CD4-positive, alpha-beta T cell treated with Interleukin-6 for 4 hours (primary cell): ENCODE data around the gene DIS3.
"Not testable (repeated sequence)": the region's sequence is repeated elsewhere in the genome, so short reads cannot be mapped to it uniquely, and the experiment has no call there.

Source experiments
- DNase-seq: peaks from one replicate; pipeline ENCODE4 v3.0.0-alpha.2; 2020; ENCODE audit warnings: mixed read lengths

The DIS3 gene, protein sequence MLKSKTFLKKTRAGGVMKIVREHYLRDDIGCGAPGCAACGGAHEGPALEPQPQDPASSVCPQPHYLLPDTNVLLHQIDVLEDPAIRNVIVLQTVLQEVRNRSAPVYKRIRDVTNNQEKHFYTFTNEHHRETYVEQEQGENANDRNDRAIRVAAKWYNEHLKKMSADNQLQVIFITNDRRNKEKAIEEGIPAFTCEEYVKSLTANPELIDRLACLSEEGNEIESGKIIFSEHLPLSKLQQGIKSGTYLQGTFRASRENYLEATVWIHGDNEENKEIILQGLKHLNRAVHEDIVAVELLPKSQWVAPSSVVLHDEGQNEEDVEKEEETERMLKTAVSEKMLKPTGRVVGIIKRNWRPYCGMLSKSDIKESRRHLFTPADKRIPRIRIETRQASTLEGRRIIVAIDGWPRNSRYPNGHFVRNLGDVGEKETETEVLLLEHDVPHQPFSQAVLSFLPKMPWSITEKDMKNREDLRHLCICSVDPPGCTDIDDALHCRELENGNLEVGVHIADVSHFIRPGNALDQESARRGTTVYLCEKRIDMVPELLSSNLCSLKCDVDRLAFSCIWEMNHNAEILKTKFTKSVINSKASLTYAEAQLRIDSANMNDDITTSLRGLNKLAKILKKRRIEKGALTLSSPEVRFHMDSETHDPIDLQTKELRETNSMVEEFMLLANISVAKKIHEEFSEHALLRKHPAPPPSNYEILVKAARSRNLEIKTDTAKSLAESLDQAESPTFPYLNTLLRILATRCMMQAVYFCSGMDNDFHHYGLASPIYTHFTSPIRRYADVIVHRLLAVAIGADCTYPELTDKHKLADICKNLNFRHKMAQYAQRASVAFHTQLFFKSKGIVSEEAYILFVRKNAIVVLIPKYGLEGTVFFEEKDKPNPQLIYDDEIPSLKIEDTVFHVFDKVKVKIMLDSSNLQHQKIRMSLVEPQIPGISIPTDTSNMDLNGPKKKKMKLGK

DNA sequence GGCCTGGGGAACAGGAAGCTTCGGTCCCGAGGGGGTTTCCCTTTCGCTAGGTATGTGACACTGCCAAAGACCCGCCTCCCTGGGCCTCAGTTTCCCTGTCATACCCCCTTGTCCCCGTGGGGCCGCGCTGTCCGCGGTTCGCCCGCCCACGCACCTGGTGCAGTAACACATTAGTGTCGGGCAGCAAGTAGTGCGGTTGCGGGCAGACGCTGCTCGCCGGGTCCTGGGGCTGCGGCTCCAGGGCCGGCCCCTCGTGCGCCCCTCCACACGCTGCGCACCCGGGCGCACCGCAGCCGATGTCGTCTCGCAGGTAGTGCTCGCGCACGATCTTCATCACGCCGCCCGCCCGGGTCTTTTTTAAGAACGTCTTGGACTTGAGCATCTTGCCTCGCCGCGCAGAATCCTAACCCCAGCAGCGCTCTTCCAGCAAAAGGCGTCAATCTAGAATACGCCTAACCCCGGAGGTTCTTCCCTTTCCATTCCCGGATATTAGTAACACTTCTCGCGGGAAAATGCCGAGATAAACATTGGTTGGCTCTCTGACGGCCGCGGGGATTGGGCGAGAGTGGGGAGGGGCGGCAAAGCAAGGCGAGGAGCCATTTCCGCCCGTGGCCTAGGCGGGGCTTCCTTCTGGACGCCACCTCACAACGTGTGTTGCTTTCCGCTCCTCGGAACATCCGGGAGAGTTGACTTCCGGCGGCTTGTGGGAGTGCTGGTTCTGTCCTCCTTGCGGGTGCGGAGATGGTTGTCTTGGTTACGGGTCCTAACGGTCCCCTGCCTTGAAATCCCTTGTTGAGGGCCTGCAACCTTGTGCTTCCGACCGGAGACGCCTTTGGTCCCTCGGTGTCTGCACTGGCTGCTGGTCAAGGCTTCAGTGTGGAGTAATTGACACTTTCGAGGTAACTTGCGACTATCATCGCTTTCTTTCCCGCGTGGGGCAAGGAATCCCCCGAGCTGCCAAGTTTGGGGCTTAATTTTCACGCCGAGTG is at the start of gene DIS3, which contains the start of gene PIBF1:
Gene DIS3 (minus strand): TSS at position 450 of the 989 bp plus-strand sequence. CDS start 68 bp downstream, at position 382.
Gene PIBF1 (plus strand): TSS at position 683 of the 989 bp plus-strand sequence. CDS start 1,337 bp downstream, outside the sequence.
- DNase-seq = peak; percentile 94

DNA sequence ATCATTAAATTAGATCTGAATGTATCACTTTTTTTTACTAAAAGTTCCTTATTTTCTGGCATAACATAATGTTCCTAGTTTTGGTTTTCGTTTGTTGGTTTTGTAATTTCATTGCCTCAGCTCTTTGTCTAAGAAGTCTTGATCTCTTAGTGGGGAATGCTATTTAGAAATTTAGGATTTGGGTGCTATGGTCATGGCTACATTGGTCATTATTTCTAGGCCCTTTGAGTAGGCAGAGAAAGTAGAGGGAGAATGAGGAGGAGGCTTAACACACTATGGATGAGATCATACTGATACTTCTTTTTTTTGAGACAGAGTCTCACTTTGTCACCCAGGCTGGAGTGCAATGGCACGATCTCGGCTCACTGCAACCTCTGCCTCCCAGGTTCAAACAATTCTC is 42.0 kb upstream of the DIS3 start:
- DNase-seq = no peak

DNA sequence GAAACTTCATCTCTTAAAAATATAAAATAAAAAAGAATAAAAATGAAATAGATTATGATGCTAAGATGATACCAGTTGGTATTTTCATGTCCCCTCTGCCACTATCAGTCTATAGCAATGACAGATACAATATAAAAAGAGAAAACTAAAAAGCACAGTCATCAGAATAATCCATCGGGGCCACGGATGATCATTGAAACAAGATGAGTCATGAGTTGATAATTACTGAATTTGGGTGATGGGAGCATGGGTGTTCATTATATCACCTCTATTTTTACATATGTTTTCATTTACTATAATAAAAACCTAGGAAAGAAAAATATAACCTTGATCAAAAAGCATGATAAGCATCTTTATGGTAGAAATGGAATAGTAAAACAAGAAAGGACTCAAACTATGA is 41.4 kb upstream of the DIS3 start:
- no peak for DNase-seq

DNA sequence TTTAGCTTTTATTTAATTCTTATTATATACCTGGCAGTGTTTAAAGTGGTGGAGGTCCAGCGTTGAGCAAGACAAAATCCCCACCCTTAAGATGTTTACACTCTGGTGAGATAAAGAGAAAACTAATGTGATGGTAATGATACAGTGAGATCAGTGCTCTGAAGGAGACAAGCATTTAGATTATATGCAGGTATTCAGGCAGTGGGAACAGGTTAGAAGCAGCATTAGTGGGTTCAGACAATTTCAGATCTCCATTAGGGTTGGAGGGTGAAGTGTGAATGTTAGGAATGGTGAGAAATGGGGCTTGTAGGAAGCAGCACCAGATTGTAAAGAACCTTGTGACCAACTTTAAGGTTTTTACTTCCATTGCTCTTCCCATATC is 39.2 kb upstream of the DIS3 start:
- no peak for DNase-seq

DNA sequence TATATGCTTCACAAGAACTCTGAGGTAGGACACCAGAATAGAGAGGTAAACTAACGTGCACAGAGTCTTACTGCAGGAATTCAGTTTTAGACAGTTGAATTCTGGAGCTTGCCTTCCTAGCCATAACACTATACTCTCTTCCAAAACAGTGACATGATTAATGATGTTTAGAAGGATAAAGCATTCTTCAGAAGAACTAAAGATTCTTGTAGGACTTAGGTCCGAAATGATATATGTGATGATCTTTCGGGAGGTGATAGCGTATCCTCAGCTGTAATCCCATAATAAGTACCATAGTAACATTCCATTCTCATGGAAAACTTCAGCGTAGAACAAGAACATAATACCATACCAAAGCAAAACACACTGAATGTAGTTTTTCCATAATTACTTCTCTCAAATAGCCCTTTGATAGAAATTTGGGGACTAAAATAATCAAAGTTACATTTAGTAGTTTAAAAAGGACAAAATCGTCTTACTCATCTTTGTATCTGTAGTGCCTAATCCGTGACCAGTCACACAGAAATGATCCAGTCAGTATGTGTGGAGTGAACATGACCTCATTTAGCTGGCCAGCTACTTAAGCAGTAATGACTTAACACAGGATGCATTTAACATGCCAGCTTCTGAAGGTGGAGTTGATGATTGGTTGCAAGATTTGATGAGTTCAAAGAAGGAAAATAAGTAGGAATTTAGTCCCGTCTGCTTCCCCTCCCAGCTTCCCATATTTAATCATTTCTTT is 38.6 kb upstream of the DIS3 start:
- no peak for DNase-seq

DNA sequence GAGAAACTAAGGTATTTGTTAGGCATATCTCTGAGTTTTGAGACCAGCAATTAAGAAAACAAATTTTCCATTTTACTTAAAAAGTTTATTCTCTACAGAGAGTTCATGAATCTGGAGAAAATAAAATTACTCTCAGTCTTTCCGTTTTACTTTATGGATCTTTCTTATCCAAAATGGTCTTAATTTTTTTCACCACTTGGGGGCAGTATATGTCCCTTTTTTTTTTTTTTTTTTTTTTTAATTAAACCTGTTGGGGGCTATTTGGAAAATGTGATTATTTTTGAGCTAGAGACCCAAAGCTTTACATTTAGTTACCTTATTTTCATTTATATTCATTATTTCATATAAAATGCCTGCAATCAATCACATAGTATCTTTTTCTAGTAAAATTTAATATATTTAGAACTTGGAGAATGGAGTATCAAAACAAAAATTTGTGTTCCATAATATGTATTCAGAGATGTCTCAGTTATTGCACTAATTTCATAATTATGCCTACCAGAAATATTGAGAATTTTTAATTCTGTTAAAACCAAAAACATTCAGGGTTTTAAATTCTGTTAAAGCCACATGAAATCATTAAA is 27.3 kb upstream of the DIS3 start:
- DNase-seq = no peak

DNA sequence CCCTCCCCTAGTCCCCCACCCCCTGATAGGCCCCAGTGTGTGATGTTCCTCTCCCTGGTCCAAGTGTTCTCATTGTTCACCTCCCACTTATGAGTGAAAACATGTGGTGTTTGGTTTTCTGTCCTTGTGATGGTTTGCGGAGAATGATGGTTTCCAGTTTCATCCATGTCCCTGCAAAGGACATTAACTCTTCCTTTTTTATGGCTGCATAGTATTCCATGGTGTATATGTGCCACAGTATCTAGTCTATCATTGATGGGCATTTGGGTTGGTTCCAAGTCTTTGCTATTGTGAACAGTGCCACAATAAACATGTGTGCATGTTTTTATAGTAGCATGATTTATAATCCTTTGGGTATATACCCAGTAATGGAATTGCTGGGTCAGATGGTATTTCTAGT is 24.8 kb upstream of the DIS3 start:
- DNase-seq = not testable (repeated sequence)

DNA sequence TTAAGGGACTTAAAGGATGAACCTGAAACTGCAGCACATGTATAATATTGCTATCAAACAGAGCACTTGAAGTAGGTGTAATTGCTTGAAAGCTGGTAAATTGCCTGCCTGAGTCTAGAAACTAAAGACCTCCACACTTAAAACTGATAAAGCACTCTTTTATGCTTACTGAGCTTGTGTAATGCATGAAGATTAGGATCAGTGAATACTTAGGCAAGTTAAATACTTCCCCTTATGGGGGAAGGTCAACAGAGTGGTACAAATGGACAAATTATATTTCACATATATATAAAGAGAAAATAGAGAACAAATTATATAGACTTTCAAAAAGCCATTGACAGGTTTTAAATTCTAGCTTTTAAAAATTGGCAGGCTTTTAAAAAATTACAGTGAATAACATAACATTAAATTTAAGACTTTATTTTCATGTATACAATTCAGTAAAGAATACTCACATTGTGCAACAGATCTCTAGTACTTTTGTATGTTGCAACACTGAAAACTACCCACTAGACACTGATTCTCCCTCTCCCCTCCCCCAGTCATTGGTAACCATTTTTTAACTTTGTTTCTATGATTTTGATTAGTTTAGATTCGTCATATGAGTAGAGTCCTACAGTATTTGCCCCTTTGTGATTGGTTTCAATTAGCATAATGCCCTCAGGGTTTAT is 24.1 kb upstream of the DIS3 start:
- DNase-seq = no peak

DNA sequence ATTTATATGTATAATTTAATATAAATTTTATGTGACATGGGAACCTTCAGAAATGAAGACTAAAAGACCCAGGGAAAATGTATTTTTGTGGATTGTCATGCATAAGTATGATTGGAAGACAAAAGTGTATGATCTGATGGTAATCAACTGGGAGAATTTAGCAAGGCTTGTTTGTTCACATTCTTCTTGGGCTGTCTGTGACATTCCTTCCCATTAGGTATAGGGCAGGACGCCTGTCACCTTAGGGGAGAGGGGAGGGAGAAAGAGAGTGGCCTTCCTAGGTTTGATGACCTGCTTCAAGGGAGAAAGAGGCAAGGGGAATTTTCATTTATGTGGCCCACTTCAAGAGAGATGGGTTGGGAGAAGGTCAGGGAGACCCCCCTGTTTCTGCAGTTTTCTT is 22.6 kb upstream of the DIS3 start:
- no peak for DNase-seq

DNA sequence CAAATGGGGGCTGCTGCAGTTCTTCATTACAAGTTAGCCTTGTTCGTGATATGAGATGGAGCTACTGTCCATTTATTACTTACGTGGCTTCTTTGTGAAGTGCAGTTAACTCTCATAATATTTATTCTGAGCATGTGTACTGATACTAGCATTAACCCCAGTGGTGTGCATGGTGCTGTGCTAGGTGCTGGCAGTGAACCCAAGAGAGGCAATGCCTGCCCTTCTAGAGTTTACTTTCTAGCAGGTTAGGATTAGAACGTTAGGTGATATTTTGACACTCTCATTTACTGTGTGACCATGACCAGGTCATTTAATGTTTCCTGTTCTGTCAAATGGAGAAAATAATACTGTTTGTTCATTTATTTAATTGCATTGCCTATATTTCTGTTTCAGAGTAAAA is 17.1 kb upstream of the DIS3 start:
- DNase-seq = no peak

DNA sequence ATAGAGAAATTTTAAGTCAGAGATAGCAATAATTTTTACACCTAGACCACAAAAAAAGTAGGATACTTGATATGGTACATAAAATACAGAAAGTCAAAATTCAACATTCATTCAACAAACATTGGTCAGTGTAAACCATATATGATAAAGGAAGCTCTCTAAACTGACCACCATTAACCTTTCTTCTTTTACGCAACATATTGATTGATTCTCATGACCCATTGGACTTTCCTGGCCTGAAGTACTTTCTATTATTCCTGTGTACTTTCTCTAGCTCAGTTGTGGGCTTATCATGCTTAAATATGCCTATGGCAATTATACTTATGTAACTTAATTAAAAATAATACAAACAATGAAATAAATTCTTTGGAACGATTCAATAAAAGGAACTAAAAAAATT is 10.9 kb upstream of the DIS3 start:
- no peak for DNase-seq

DNA sequence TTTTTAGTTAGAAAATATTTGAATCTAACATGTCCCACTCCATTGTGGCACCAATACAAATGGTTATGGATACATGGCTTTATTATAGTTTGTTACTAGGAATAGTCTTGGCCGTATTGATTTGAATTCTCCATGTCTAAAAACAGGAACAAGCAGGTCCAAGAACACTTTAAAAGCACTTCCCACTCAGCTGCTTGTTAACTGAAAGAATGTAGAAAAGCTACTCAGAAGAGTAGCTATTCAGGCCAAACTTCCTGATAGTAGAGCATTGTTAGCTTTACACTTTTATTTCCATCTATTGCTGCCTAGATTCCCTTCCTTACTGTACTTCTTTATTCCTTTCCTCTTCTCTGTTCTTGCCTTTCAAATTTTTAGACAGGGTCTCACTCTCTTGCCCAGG is 7.1 kb upstream of the DIS3 start:
- DNase-seq = no peak

DNA sequence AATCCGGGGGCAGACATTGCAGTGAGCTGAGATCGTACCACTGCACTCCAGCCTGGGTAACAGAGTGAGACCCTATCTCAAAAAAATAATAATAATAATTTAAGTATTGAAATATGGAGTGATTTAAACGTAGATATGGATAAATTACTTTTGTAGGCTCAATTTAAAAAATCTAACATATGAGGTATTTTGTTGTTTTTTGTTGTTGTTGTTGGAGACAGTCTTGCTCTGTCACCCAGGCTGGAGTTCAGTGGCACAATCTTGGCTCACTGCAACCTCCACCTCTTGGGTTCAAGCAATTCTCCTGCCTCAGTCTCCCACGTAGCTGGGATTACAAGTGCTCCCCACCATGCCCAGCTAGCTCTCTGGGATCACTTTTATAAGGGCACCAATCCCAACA is 3.0 kb upstream of the DIS3 start:
- DNase-seq = not testable (repeated sequence)

DNA sequence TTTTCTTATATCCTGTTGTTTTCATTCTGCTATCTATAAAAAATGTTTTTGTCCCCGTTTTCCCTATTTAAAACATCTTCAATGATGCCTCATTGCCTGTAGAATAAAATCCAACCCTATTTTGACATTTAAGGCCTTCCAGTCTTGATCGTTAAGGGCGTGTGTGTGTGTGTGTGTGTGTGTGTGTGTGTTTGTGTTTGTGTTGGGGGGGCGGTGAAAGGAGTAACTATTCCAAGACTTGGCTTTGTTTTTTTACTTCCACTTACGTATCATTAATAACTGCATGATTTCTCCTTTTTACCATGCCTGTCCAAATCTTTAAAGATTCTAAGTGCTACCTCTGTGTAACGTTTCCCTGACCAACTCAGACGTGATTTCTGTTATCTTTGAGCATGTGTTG is 1.0 kb upstream of the DIS3 start:
- peak; percentile 7 for DNase-seq

DNA sequence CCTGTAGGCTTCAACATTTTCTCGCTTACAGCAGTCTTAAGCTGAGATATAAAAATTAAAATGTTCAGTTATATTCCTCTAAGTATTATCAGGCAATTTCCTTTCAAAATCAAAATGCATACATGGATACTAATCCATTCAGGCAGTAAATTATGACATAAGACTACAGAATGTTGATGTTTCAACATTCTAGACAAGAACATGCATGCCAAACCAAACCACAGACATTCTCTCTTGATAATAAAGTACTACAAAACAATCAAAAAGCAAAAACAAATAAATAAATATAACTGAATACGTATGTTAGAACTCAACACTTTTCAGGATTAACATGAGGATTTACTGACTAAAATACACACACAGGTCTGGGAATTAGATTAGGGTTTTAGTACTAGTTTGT is 7.7 kb downstream of the DIS3 start:
- DNase-seq = no peak

DNA sequence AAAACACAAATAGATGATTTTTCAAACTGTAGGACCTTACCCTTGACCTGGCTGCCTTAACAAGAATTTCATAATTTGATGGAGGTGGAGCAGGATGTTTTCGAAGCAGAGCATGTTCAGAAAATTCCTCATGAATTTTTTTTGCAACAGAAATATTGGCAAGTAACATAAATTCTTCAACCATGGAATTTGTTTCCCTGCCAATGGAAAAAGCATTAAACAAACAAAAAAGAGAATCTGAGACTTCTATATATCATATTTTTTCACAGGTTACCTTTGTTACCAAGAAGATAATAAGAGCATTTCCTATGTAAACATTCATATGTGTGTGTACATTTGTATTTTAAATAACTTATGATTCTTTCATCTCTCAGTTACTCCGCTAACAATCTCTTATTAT is 18.3 kb downstream of the DIS3 start:
- DNase-seq = no peak

DNA sequence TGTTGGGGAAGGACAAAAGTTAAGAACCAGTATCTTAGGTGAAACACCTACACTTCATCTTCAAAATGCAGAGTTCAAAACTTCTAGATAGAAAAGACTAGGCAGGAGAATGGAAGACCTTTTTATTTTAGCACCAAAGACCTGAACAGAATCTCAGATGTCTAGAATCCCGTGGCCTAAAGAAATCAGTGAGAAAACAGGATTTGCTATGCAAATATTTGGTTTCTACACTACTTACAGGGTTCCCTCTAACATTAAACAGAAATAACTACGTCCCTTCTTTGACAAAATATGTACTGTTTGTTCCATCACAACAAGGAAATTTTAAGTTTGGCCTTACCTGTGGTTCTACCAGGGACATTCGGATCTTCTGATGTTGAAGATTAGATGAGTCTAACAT is 21.5 kb downstream of the DIS3 start:
- DNase-seq = no peak

DNA sequence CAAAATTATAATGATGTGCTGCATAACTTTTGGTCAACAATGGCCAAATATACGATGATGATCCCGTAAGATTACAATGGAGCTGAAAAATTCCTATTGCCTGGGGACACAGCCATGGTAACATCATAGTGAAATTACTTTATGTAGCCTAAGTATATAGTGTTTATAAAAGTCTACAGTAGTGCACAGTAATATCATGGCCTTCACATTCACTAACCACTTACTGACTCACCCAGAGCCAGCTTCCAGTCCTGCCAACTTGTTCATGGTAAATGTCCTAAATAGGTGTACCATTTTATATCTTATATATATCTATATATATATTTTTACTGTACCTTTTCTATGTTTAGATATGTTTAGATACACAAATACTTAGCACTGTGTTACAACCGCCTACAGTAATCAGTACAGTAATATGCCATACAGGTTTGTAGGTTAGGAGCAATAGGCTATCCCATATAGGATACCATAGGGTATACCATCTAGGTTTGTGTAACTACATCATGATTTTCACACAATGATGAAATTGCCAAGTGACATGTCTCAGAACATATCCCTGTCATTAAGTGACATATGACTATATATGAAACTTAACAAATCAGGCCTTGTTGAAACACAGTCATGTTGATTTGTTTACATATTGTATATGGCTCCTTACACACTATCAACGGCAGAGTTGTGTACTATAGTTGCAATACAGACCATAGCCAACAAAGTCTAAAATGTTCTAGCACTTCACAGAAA is 23.7 kb downstream of the DIS3 start:
- no peak for DNase-seq

DNA sequence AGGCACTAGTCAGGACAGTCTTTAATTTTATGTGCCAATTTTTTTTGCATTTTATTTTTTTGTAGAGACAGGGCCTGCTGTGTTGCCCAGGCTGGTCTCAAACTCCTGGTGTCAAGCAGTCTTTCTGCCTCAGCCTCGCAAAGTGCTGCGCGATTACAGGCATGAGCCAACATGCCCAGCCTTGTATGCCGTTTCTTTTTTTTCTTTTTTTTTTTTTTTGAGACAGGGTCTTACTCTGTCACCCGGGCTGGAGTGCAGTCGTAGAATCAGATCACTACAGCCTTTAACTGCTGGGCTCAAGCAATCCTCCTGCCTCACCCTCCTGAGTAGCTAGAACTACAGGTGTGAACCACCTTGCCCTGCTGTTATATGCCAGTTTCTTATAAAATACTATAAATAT is 27.6 kb downstream of the DIS3 start:
- DNase-seq = no peak

DNA sequence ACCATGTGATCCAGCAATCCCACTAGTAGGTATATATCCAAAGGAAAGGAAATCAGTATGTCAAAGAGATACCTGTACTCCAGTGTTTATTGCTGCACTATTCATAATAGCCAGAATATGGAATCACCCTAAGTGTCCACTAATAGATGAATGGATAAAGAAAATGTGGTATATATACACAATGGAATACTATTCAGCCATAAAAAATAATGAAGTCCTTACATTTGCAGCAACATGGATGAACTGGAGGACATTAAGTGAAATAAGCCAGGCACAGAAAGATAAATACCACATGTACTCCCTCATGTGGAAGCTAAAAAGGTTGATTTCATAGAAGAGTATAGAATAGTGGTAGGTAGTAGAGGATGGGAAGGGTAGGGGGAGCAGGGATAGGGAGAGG is 30.5 kb downstream of the DIS3 start:
- DNase-seq = no peak
